T-cell (primary cell): Measurements from ENCODE around the gene COPS9. TPM values are rescaled to one million over a fixed set of nuclear protein-coding genes. Genes with fewer than 3 reads are reported as not detected.

Experiments
- ATAC-seq, 4 experiments: fragments of 200-7000 bp in 3 of 4; fragments of 150-1000 bp in 1 of 4; cut with Tn5 transposase; replicated peaks in 1 of 4; 1 replicate in 3 of 4; 2 replicates in 1 of 4; pipeline ENCODE4 v1.10.0; 2021; ENCODE audit warnings: moderate library complexity in 3 of 4, mild to moderate bottlenecking in 2 of 4, moderate number of reproducible peaks in 1 of 4
- CTCF ChIA-PET, 2 donors: fragments of 300-600 bp; sonication (Branson Sonifier 250); formaldehyde crosslinking; loops; one replicate each; lab custom pipeline; 2022; ENCODE audit warnings: antibody characterized with exemption in 2 of 2; lab: Charles Lee
- POLR2A ChIA-PET, 2 donors: fragments of 300-600 bp; sonication (Branson Sonifier 250); formaldehyde crosslinking; loops; one replicate each; lab custom pipeline; 2022; ENCODE audit warnings: antibody characterized with exemption in 2 of 2; lab: Charles Lee
- DNase-seq, 35 experiments: peaks; one replicate each; pipeline versions ENCODE4 v3.0.0 to v3.0.0-alpha.2; 2013 to 2023
- H3K27ac ChIP-seq: one replicate; pipeline ENCODE4 v1.5.1; 2013; ENCODE audit warnings: low read length
- H3K27me3 ChIP-seq, 2 experiments: replicated peaks in 1 of 2; 1 replicate in 1 of 2; 2 replicates in 1 of 2; pipeline versions ENCODE4 v1.6.1 to v1.7.0; 2013; ENCODE audit warnings: low read length in 1 of 2, mixed read lengths in 1 of 2; ENCODE audit not compliant: control insufficient read depth in 2 of 2, insufficient read depth in 2 of 2; ENCODE audit errors: extremely low read depth in 1 of 2
- H3K36me3 ChIP-seq, 2 donors: 1 replicate in 1 of 2; 2 replicates in 1 of 2; pipeline versions ENCODE4 v1.6.1 to v1.7.0; 2013; ENCODE audit warnings: low read length in 1 of 2; ENCODE audit not compliant: control insufficient read depth in 2 of 2, insufficient read depth in 1 of 2; ENCODE audit errors: extremely low read depth in 1 of 2
- H3K4me1 ChIP-seq, 2 experiments: 1 replicate in 1 of 2; 2 replicates in 1 of 2; pipeline versions ENCODE4 v1.6.1 to v1.7.0; 2013; ENCODE audit warnings: low read length in 2 of 2, mixed read lengths in 1 of 2; ENCODE audit not compliant: insufficient read depth in 2 of 2, control insufficient read depth in 1 of 2; ENCODE audit errors: extremely low read depth in 1 of 2
- H3K4me3 ChIP-seq, 2 donors: 1 replicate in 1 of 2; 2 replicates in 1 of 2; pipeline versions ENCODE4 v1.5.1 to v1.7.0; 2013; ENCODE audit warnings: mild to moderate bottlenecking in 2 of 2, low read length in 1 of 2, moderate library complexity in 1 of 2; ENCODE audit not compliant: control insufficient read depth in 1 of 2; ENCODE audit errors: extremely low read depth in 1 of 2
- H3K9me3 ChIP-seq: 2 replicates; pipeline ENCODE4 v1.7.0; 2013
- H3K27ac Mint-ChIP-seq, 2 donors: one replicate each; pipeline ENCODE4 v1.8.0; 2020 to 2021; ENCODE audit warnings: mild to moderate bottlenecking in 2 of 2, mixed read lengths in 2 of 2
- H3K27me3 Mint-ChIP-seq, 2 donors: one replicate each; pipeline ENCODE4 v1.8.0; 2021 to 2022; ENCODE audit warnings: mixed read lengths in 2 of 2
- H3K36me3 Mint-ChIP-seq: one replicate; pipeline ENCODE4 v1.8.0; 2021; ENCODE audit warnings: mixed read lengths
- H3K4me1 Mint-ChIP-seq, 3 donors: one replicate each; pipeline ENCODE4 v1.8.0; 2020 to 2022; ENCODE audit warnings: mixed read lengths in 3 of 3, mild to moderate bottlenecking in 1 of 3
- H3K4me3 Mint-ChIP-seq, 3 donors: one replicate each; pipeline ENCODE4 v1.8.0; 2020 to 2022; ENCODE audit warnings: mild to moderate bottlenecking in 3 of 3, mixed read lengths in 3 of 3, moderate library complexity in 3 of 3
- H3K9me3 Mint-ChIP-seq, 3 donors: one replicate each; pipeline ENCODE4 v1.8.0; 2020 to 2022; ENCODE audit warnings: mixed read lengths in 3 of 3
- WGBS: methylation state at CpG from one replicate; pipeline ENCODE4 v1.1.5; 2013; ENCODE audit warnings: missing lambda C conversion rate; ENCODE audit not compliant: insufficient coverage; 5-methylcytosine and 5-hydroxymethylcytosine counted together
- total RNA-seq, 35 experiments: library from RNA in 6 of 35; stranded (reverse) in 6 of 35; fragments of 120-200 nt in 1 of 35; gene quantifications; one replicate each; pipeline versions ENCODE4 v1.2.1 to v1.2.4 and lab custom pipeline; 2013 to 2026

Gene COPS9
- total RNA-seq, 5 donors from 2014 or later (not counting 1 experiment from before 2014, with no cell fraction given): 66.3 to 96.2 (median 85.4) TPM

DNA sequence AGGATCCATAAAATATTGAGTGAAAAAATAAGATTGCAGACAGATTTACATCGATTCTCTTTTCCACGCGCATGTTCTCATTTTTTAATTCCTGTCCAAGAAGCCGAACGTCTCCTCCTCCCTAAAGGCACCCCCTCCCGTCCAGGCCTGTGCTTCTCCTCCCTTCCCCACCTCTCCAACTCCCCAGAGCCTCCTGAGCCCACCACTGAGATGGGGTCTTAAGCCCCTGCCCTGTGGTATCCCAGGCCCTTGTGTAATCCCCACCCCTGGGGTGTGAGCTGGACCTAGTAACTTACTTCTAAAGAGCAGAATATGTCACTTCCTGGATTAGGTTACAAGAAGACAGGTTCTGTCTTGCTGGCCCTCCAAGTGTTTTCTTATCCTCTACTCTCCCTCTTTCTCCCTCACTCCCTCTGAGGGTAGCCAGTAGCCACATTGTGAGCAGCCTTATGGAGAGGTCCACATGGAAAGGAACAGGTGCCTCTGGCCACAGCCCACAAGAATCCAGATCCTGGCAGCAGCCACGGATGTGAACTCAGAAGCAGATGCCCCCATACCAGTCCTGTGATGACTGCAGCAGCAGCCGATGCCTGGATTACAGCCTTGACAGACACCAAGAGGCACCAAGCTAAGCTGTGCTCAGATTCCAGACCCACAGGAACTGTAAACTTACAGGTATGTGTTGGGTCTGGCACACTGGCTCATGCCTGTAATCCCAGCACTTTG is 44.0 kb upstream of the COPS9 start:
- no peak for ATAC-seq
- CTCF ChIA-PET: no interaction called here
- Mint-ChIP-seq H3K4me3 (no peak overlapping the region), H3K4me1 (no peaks in the 10 kb centered on the region), H3K9me3 (no peaks in the 10 kb centered on the region), H3K36me3 (no peaks in the 10 kb centered on the region), H3K27ac (no peak overlapping the region), H3K27me3 (peaks cover 27 to 50% of the 10 kb centered on the region in 2 donors)
- POLR2A ChIA-PET: no interaction called here
- H3K27me3 ChIP-seq: peaks cover 0 to 48% of the 10 kb centered on the region in 2 experiments
- no peak overlapping the region for H3K27ac ChIP-seq
- DNase-seq: no peak
- no peaks in the 10 kb centered on the region for H3K9me3 ChIP-seq
- no peak overlapping the region for H3K4me3 ChIP-seq
- no peaks in the 10 kb centered on the region for H3K36me3 ChIP-seq
- H3K4me1 ChIP-seq: no peaks in the 10 kb centered on the region
- WGBS: 76% methylated on average over 6 of the region's 8 CpGs

DNA sequence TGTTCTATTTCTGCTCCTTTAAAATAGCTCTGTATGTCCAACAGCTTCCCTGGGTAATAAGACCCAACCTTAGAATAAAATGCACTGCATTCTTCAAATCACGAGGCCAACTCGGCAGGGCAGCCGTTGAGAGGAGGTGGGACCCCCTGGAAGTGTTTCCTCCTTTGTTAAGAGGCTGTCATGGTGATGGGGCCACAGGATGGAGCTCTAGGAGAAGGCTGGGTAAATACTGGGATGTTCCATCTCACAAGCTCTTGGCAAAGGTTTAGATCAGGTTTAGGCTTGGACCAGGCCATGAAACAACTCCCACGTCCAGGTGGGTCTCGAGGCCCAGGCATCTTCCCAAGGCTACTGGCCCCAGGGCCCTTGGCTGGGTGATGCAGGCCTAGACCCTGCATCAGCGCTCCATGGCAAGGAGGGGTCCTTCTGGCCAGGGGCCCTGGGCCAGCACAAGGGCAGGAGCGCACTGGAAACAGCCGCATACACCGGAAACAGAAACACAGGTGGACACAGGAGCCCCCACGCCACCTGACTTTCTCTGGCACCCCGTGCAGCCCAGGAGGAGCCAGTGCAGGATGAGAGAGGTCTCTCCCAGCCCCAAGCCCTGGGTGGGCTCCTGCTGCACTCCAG is 43.2 kb upstream of the COPS9 start:
- Histone ChIP-seq H3K27me3 (peaks cover 0 to 44% of the 10 kb centered on the region in 2 experiments), H3K27ac (no peak overlapping the region), H3K4me1 (no peaks in the 10 kb centered on the region), H3K36me3 (no peaks in the 10 kb centered on the region), H3K4me3 (no peak overlapping the region), H3K9me3 (no peaks in the 10 kb centered on the region)
- 68% methylated on average over 8 of the region's 11 CpGs for WGBS
- no peaks in the 10 kb centered on the region for H3K9me3 Mint-ChIP-seq
- ATAC-seq (no peak), DNase-seq (no peak)
- H3K36me3 Mint-ChIP-seq: no peaks in the 10 kb centered on the region
- ChIA-PET CTCF (no interaction called here), POLR2A (no interaction called here)
- no peak overlapping the region for H3K4me3 Mint-ChIP-seq
- H3K4me1 Mint-ChIP-seq: no peaks in the 10 kb centered on the region
- no peak overlapping the region for H3K27ac Mint-ChIP-seq
- H3K27me3 Mint-ChIP-seq: peaks cover 27 to 46% of the 10 kb centered on the region in 2 donors

GRCh38 chr2:240178564-240178963 is 42.5 kb upstream of the COPS9 start:
- no peaks in the 10 kb centered on the region for H3K36me3 Mint-ChIP-seq
- Histone ChIP-seq H3K27ac (no peak overlapping the region), H3K4me1 (no peaks in the 10 kb centered on the region), H3K27me3 (peaks cover 0 to 42% of the 10 kb centered on the region in 2 experiments), H3K9me3 (no peaks in the 10 kb centered on the region), H3K4me3 (no peak overlapping the region), H3K36me3 (no peaks in the 10 kb centered on the region)
- H3K4me1 Mint-ChIP-seq: no peaks in the 10 kb centered on the region
- H3K27ac Mint-ChIP-seq: no peak overlapping the region
- ChIA-PET CTCF (no interaction called here), POLR2A (no interaction called here)
- 76% methylated on average over 2 of the region's 3 CpGs for WGBS
- no peaks in the 10 kb centered on the region for H3K9me3 Mint-ChIP-seq
- H3K4me3 Mint-ChIP-seq: no peak overlapping the region
- DNase-seq (no peak), ATAC-seq (no peak)
- peaks cover 27 to 45% of the 10 kb centered on the region in 2 donors for H3K27me3 Mint-ChIP-seq

GRCh38 chr2:240174496-240174895 is 38.4 kb upstream of the COPS9 start:
- H3K27ac ChIP-seq: no peak overlapping the region
- POLR2A ChIA-PET: no interaction called here
- H3K4me1 Mint-ChIP-seq: no peaks in the 10 kb centered on the region
- H3K4me1 ChIP-seq: no peaks in the 10 kb centered on the region
- no peak overlapping the region for H3K27ac Mint-ChIP-seq
- ATAC-seq (no peak), DNase-seq (no peak)
- H3K27me3 ChIP-seq: peaks cover 0 to 33% of the 10 kb centered on the region in 2 experiments
- no peaks in the 10 kb centered on the region for H3K36me3 ChIP-seq
- no peaks in the 10 kb centered on the region for H3K9me3 ChIP-seq
- no peaks in the 10 kb centered on the region for H3K9me3 Mint-ChIP-seq
- WGBS: 87% methylated on average over 7 of the region's 7 CpGs
- no peaks in the 10 kb centered on the region for H3K36me3 Mint-ChIP-seq
- no peak overlapping the region for H3K4me3 Mint-ChIP-seq
- H3K27me3 Mint-ChIP-seq: peaks cover 12 to 27% of the 10 kb centered on the region in 2 donors
- CTCF ChIA-PET: no interaction called here
- H3K4me3 ChIP-seq: no peak overlapping the region

GRCh38 chr2:240172071-240172895 is 36.2 kb upstream of the COPS9 start:
- CTCF ChIA-PET: no interaction called here
- no peaks in the 10 kb centered on the region for H3K4me1 Mint-ChIP-seq
- ATAC-seq: no peak

DNA sequence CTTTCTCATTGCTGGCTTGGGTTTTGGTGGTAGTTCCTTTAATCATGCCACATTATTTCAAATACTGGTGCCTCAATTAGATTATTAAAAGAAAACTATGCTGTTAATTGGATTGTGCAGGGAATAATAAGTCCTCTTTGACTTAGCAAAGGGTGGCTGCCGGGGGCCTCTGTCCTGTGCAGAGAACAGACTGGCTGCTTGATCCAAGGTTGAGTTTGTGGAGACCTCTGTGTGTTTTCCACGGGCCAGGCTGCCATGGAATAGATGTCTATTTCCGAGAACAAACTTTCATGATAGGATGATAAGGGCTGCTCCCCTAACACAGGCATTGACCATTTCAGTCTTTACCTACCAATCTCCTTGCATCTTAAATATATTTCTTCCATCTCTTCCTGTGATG is 34.8 kb upstream of the COPS9 start:
- no peaks in the 10 kb centered on the region for H3K36me3 ChIP-seq
- DNase-seq (no peak), ATAC-seq (no peak)
- peaks cover 3 to 21% of the 10 kb centered on the region in 2 donors for H3K27me3 Mint-ChIP-seq
- H3K9me3 ChIP-seq: no peaks in the 10 kb centered on the region
- H3K27ac Mint-ChIP-seq: no peak overlapping the region
- H3K4me1 ChIP-seq: no peaks in the 10 kb centered on the region
- H3K27me3 ChIP-seq: peaks cover 0 to 46% of the 10 kb centered on the region in 2 experiments
- no peaks in the 10 kb centered on the region for H3K36me3 Mint-ChIP-seq
- ChIA-PET CTCF (no interaction called here), POLR2A (no interaction called here)
- no peak overlapping the region for H3K4me3 Mint-ChIP-seq
- no peak overlapping the region for H3K4me3 ChIP-seq
- no peaks in the 10 kb centered on the region for H3K4me1 Mint-ChIP-seq
- H3K27ac ChIP-seq: no peak overlapping the region
- no peaks in the 10 kb centered on the region for H3K9me3 Mint-ChIP-seq
- no CpG with 5 or more reads among the region's 3 CpGs for WGBS

More at GRCh38 chr2:240172071-240172895, 36.2 kb upstream of the COPS9 start:
- Histone ChIP-seq H3K36me3 (no peaks in the 10 kb centered on the region), H3K27me3 (peaks cover 0 to 38% of the 10 kb centered on the region in 2 experiments), H3K4me3 (no peak overlapping the region), H3K9me3 (no peaks in the 10 kb centered on the region), H3K4me1 (no peaks in the 10 kb centered on the region), H3K27ac (no peak overlapping the region)
- Mint-ChIP-seq H3K27me3 (peaks cover 6 to 25% of the 10 kb centered on the region in 2 donors), H3K4me3 (no peak overlapping the region), H3K27ac (no peak overlapping the region), H3K36me3 (no peaks in the 10 kb centered on the region), H3K9me3 (no peaks in the 10 kb centered on the region)
- POLR2A ChIA-PET: no interaction called here
- DNase-seq: no peak
- WGBS: 74% methylated on average over 12 of the region's 13 CpGs
